ENCODE measurements around the gene VAV3.

Gene VAV3

GRCh38 chr1:107976431-107976830 is 11.5 kb upstream of the VAV3 start:
- no peak for DNase-seq

GRCh38 chr1:107975851-107976250 is 10.9 kb upstream of the VAV3 start:
- Histone ChIP-seq H3K36me3 (ENCODE audit: control insufficient read depth in 1 of 2, insufficient read depth in 2 of 2, low read depth in 1 of 2, low read length in 2 of 2) (no peaks in the 10 kb centered on the region), H3K27me3 (ENCODE audit: control insufficient read depth in 1 of 2, insufficient read depth in 1 of 2, low read length in 2 of 2) (peaks cover 4 to 12% of the 10 kb centered on the region in 2 experiments), H2BK5ac (ENCODE audit: low read depth, low read length, poor library complexity, severe bottlenecking) (no peak overlapping the region), H2BK15ac (ENCODE audit: low read depth, poor library complexity, severe bottlenecking) (no peak overlapping the region), H3K4me1 (ENCODE audit: control insufficient read depth, insufficient read depth, low read depth, low read length) (no peaks in the 10 kb centered on the region), H3K4me2 (ENCODE audit: low read length, poor library complexity, severe bottlenecking) (no peak overlapping the region), H4K91ac (ENCODE audit: low read length) (no peak overlapping the region), H3K14ac (ENCODE audit: low read length in 2 of 2) (no peak overlapping the region), H2AFZ (ENCODE audit: low read depth, low read length) (no peak overlapping the region), H2AK5ac (ENCODE audit: low read length, severe bottlenecking) (no peak overlapping the region), H4K8ac (ENCODE audit: low read length) (no peak overlapping the region), H3K9me3 (ENCODE audit: control insufficient read depth, low read length) (no peaks in the 10 kb centered on the region), H3K79me1 (replicated peaks; ENCODE audit: low read length, poor library complexity, severe bottlenecking) (no peaks in the 10 kb centered on the region), H3K18ac (ENCODE audit: low read depth in 1 of 2, low read length in 2 of 2) (no peak overlapping the region), H3K27ac (ENCODE audit: low read length, poor library complexity, severe bottlenecking) (no peak overlapping the region), H3K23ac (ENCODE audit: low read length in 2 of 2) (no peak overlapping the region), H3K4me3 (ENCODE audit: insufficient read depth in 1 of 2, low read depth in 1 of 2, low read length in 2 of 2) (no peak overlapping the region), H3K4ac (ENCODE audit: low read depth in 1 of 2, low read length in 2 of 2) (no peak overlapping the region), H2BK12ac (ENCODE audit: low read length in 2 of 2) (no peak overlapping the region), H2BK120ac (ENCODE audit: low read depth, low read length) (no peak overlapping the region), H3K9ac (ENCODE audit: low read length) (no peak overlapping the region)
- WGBS: 83% methylated on average over 4 of the region's 4 CpGs
- no peak for DNase-seq

More at GRCh38 chr1:107976431-107976830, 11.5 kb upstream of the VAV3 start:
- Histone ChIP-seq H4K8ac (ENCODE audit: low read length) (no peak overlapping the region), H2AFZ (ENCODE audit: low read depth, low read length) (no peak overlapping the region), H3K9ac (ENCODE audit: low read length) (no peak overlapping the region), H3K14ac (ENCODE audit: low read length in 2 of 2) (no peak overlapping the region), H3K9me3 (ENCODE audit: control insufficient read depth, low read length) (no peaks in the 10 kb centered on the region), H3K4me2 (ENCODE audit: low read length, poor library complexity, severe bottlenecking) (no peak overlapping the region), H3K36me3 (ENCODE audit: control insufficient read depth in 1 of 2, insufficient read depth in 2 of 2, low read depth in 1 of 2, low read length in 2 of 2) (no peaks in the 10 kb centered on the region), H2BK120ac (ENCODE audit: low read depth, low read length) (no peak overlapping the region), H2AK5ac (ENCODE audit: low read length, severe bottlenecking) (no peak overlapping the region), H3K4ac (ENCODE audit: low read depth in 1 of 2, low read length in 2 of 2) (no peak overlapping the region), H3K18ac (ENCODE audit: low read depth in 1 of 2, low read length in 2 of 2) (no peak overlapping the region), H3K27ac (ENCODE audit: low read length, poor library complexity, severe bottlenecking) (no peak overlapping the region), H3K79me1 (replicated peaks; ENCODE audit: low read length, poor library complexity, severe bottlenecking) (no peaks in the 10 kb centered on the region), H2BK12ac (ENCODE audit: low read length in 2 of 2) (no peak overlapping the region), H4K91ac (ENCODE audit: low read length) (no peak overlapping the region), H3K27me3 (ENCODE audit: control insufficient read depth in 1 of 2, insufficient read depth in 1 of 2, low read length in 2 of 2) (peaks cover 4 to 12% of the 10 kb centered on the region in 2 experiments), H2BK5ac (ENCODE audit: low read depth, low read length, poor library complexity, severe bottlenecking) (no peak overlapping the region), H2BK15ac (ENCODE audit: low read depth, poor library complexity, severe bottlenecking) (no peak overlapping the region), H3K4me3 (ENCODE audit: insufficient read depth in 1 of 2, low read depth in 1 of 2, low read length in 2 of 2) (no peak overlapping the region), H3K4me1 (ENCODE audit: control insufficient read depth, insufficient read depth, low read depth, low read length) (no peaks in the 10 kb centered on the region), H3K23ac (ENCODE audit: low read length in 2 of 2) (no peak overlapping the region)
- 39% methylated on average over 2 of the region's 3 CpGs for WGBS

DNA sequence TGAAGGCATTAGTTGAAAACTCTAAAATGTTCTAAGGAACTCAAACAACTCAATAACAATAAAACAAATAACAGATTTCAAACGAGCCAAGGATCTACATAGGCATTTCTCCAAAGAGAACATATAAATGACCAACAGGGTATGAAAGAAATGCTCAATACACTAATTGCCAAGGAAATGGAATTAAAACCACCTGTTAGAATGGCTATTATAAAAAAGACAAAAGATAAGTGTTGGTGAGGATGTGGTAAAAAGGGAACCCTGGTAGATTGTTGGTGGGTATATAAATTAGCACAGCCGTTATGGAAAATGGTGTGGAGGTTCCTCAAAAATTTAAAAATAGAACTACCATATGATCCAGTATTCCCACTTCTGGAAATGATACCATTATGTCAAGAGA is 9.1 kb upstream of the VAV3 start:
- Histone ChIP-seq H4K8ac (ENCODE audit: low read length) (no peak overlapping the region), H3K23ac (ENCODE audit: low read length in 2 of 2) (no peak overlapping the region), H3K9me3 (ENCODE audit: control insufficient read depth, low read length) (no peaks in the 10 kb centered on the region), H3K36me3 (ENCODE audit: control insufficient read depth in 1 of 2, insufficient read depth in 2 of 2, low read depth in 1 of 2, low read length in 2 of 2) (no peaks in the 10 kb centered on the region), H3K4me3 (ENCODE audit: insufficient read depth in 1 of 2, low read depth in 1 of 2, low read length in 2 of 2) (no peak overlapping the region), H3K27ac (ENCODE audit: low read length, poor library complexity, severe bottlenecking) (no peak overlapping the region), H3K27me3 (ENCODE audit: control insufficient read depth in 1 of 2, insufficient read depth in 1 of 2, low read length in 2 of 2) (peaks cover 3 to 4% of the 10 kb centered on the region in 2 experiments), H4K91ac (ENCODE audit: low read length) (no peak overlapping the region), H3K18ac (ENCODE audit: low read depth in 1 of 2, low read length in 2 of 2) (no peak overlapping the region), H3K9ac (ENCODE audit: low read length) (no peak overlapping the region), H2AK5ac (ENCODE audit: low read length, severe bottlenecking) (no peak overlapping the region), H2BK120ac (ENCODE audit: low read depth, low read length) (no peak overlapping the region), H3K4me2 (ENCODE audit: low read length, poor library complexity, severe bottlenecking) (no peak overlapping the region), H2BK12ac (ENCODE audit: low read length in 2 of 2) (no peak overlapping the region), H2BK5ac (ENCODE audit: low read depth, low read length, poor library complexity, severe bottlenecking) (no peak overlapping the region), H3K14ac (ENCODE audit: low read length in 2 of 2) (no peak overlapping the region), H2AFZ (ENCODE audit: low read depth, low read length) (no peak overlapping the region), H2BK15ac (ENCODE audit: low read depth, poor library complexity, severe bottlenecking) (no peak overlapping the region), H3K4ac (ENCODE audit: low read depth in 1 of 2, low read length in 2 of 2) (no peak overlapping the region), H3K79me1 (replicated peaks; ENCODE audit: low read length, poor library complexity, severe bottlenecking) (no peaks in the 10 kb centered on the region), H3K4me1 (ENCODE audit: control insufficient read depth, insufficient read depth, low read depth, low read length) (no peaks in the 10 kb centered on the region)
- WGBS: no CpG with 5 or more reads among the region's 2 CpGs
- no peak for DNase-seq

DNA sequence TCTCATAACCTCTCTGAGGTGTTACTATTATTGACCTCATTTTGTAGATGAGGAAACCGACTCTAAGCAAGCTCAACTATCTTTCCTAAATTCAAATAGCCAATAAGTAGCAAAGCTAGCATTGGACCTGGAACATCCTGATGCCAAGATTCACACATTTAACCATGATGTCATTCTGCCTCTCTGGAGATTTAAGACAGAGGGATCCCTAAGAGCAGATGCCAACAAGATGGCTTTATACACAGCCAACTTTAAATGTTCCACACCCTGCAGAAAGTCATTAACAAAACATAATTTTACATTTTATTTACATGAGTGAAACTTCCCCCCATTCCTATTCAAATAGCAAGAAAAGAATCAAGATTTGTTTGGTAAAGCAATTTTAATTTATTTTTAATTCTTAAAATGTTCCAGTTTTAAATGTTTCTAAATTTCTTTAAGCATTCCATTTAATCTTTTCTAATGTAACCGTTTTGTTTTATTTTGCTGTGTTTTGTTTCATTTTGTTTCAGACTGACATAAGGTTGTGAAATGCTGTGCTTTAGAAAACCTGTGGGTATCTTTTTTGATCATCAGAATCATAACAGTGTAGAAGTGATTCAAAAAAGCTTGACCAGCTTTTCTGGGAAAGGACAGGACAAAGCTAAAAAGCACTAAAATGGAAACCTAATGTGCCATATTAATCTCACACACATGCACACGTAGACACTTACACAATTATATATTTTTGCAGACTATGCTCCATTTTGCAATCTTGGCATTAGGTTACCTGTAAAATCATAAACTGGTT is 7.6 kb upstream of the VAV3 start:
- no peak for DNase-seq
- Histone ChIP-seq H3K14ac (ENCODE audit: low read length in 2 of 2) (no peak overlapping the region), H2BK5ac (ENCODE audit: low read depth, low read length, poor library complexity, severe bottlenecking) (no peak overlapping the region), H2AFZ (ENCODE audit: low read depth, low read length) (no peak overlapping the region), H3K36me3 (ENCODE audit: control insufficient read depth in 1 of 2, insufficient read depth in 2 of 2, low read depth in 1 of 2, low read length in 2 of 2) (no peaks in the 10 kb centered on the region), H2BK120ac (ENCODE audit: low read depth, low read length) (no peak overlapping the region), H3K9ac (ENCODE audit: low read length) (no peak overlapping the region), H3K18ac (ENCODE audit: low read depth in 1 of 2, low read length in 2 of 2) (no peak overlapping the region), H3K23ac (ENCODE audit: low read length in 2 of 2) (no peak overlapping the region), H3K4me2 (ENCODE audit: low read length, poor library complexity, severe bottlenecking) (no peak overlapping the region), H2AK5ac (ENCODE audit: low read length, severe bottlenecking) (no peak overlapping the region), H2BK12ac (ENCODE audit: low read length in 2 of 2) (no peak overlapping the region), H3K4ac (ENCODE audit: low read depth in 1 of 2, low read length in 2 of 2) (no peak overlapping the region), H3K9me3 (ENCODE audit: control insufficient read depth, low read length) (no peaks in the 10 kb centered on the region), H3K27ac (ENCODE audit: low read length, poor library complexity, severe bottlenecking) (no peak overlapping the region), H2BK15ac (ENCODE audit: low read depth, poor library complexity, severe bottlenecking) (no peak overlapping the region), H4K91ac (ENCODE audit: low read length) (no peak overlapping the region), H3K79me1 (replicated peaks; ENCODE audit: low read length, poor library complexity, severe bottlenecking) (no peaks in the 10 kb centered on the region), H3K4me3 (ENCODE audit: insufficient read depth in 1 of 2, low read depth in 1 of 2, low read length in 2 of 2) (no peak overlapping the region), H3K27me3 (ENCODE audit: control insufficient read depth in 1 of 2, insufficient read depth in 1 of 2, low read length in 2 of 2) (peaks cover 4 to 6% of the 10 kb centered on the region in 2 experiments), H3K4me1 (ENCODE audit: control insufficient read depth, insufficient read depth, low read depth, low read length) (no peaks in the 10 kb centered on the region), H4K8ac (ENCODE audit: low read length) (no peak overlapping the region)
- 84% methylated on average over 3 of the region's 3 CpGs for WGBS

Data from mesenchymal stem cell (in vitro differentiated cells and primary cell).